ENCODE results near the gene GNAT2.
"Not testable (repeated sequence)": the region's sequence is repeated elsewhere in the genome, so short reads cannot be mapped to it uniquely, and the experiment has no call there.

The GNAT2 gene

DNA sequence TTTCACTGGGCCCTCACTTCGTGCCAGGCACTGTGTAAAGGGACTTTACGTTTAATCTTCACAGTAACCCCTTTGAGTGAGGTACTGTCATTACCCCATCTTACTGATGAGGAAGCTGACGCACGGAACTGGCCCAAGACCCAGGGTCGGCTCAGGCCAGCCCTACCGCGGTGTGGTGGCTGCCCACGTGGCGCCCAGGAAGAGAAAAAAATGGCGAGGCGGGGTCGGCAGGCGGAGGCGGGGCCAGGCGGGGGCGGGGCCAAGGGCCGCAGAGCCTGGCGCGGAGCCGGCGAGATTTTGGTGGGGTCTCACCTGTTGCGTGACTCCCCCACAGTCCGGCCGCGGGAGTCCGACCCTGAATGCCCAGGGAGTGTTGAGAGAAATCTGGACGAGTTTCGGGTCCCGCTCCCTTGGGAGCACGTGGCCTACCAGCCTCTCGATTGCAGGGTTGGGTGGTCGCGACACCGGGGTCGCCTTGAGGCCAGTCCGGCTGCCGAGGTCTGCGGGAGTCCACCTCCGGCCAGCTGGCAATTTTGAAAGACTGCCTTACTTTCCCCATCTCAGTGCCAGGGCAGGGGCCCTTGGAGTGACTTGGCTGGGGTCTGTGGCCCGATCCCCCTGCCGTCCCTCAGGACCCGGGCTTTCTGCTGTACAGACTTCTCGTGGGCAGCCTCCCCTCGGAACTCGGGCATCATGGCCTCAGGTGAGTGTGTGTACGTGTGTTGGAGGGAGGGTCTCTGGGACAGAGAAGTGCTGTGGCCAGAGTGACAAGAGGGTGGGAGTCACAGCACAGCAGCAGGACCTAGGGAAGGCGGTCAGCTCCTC is at the start of gene GNAT2, which contains the start of gene AMPD2:
Gene GNAT2, minus strand, starts transcription at position 41 of the 825 bp plus-strand sequence. CDS start 6,746 bp downstream, outside the sequence.
Gene AMPD2, plus strand, starts transcription at position 262 of the 825 bp plus-strand sequence. CDS start 1,339 bp downstream, outside the sequence.
- TF ChIP-seq, protein P1, sequence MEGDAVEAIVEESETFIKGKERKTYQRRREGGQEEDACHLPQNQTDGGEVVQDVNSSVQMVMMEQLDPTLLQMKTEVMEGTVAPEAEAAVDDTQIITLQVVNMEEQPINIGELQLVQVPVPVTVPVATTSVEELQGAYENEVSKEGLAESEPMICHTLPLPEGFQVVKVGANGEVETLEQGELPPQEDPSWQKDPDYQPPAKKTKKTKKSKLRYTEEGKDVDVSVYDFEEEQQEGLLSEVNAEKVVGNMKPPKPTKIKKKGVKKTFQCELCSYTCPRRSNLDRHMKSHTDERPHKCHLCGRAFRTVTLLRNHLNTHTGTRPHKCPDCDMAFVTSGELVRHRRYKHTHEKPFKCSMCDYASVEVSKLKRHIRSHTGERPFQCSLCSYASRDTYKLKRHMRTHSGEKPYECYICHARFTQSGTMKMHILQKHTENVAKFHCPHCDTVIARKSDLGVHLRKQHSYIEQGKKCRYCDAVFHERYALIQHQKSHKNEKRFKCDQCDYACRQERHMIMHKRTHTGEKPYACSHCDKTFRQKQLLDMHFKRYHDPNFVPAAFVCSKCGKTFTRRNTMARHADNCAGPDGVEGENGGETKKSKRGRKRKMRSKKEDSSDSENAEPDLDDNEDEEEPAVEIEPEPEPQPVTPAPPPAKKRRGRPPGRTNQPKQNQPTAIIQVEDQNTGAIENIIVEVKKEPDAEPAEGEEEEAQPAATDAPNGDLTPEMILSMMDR (IDR thresholded peaks at IDR 0.05; ENCODE audit: insufficient read depth, low read depth, low read length, missing control alignments), result no peak
- H3K4me3 ChIP-seq (ENCODE audit: low read depth, low read length), result peak within 1 kb of the TSS; percentile 63
- peak; percentile 91 for DNase-seq (ENCODE audit: low read depth)

GRCh38 chr1:109668123-109668775 is 48.8 kb upstream of the GNAT2 start:
- no peak overlapping the region for H3K4me3 ChIP-seq (ENCODE audit: low read depth, low read length)
- TF ChIP-seq, protein P1 (IDR thresholded peaks at IDR 0.05; ENCODE audit: insufficient read depth, low read depth, low read length, missing control alignments), result no peak
- DNase-seq (ENCODE audit: low read depth), result no peak

- no peak within 1 kb of the TSS for H3K4me3 ChIP-seq (ENCODE audit: low read depth, low read length)
- DNase-seq (ENCODE audit: low read depth), result peak; percentile 43
- TF ChIP-seq, protein P1 (IDR thresholded peaks at IDR 0.05; ENCODE audit: insufficient read depth, low read depth, low read length, missing control alignments), result no peak
These were observed 48.2 kb upstream of the GNAT2 start, which contains the start of gene GSTM2 for GRCh38 chr1:109667452-109668122. Gene GSTM2, plus strand, starts transcription at chr1:109668057. Its CDS starts 59 bp downstream, at chr1:109668116.

DNA sequence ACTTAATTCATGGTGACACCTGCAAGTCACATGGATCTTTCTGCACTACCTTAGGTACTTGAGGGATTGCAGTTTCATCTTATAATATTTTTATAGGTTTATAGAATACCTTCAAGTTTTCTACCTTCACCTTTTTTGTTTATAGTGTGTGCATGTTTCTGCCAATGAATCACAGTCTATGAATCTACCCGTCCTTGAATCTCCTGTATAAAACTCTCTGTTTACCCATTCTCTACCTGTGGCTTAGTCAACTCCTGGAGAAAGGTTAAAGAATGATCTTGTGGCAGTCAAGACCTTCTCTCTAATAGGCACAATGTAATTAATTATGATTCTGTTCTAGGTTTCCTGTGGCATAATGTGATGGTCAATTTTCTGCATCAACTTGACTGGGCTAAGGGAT is 45.3 kb upstream of the GNAT2 start:
- TF ChIP-seq, protein P1 (IDR thresholded peaks at IDR 0.05; ENCODE audit: insufficient read depth, low read depth, low read length, missing control alignments), result no peak
- H3K4me3 ChIP-seq (ENCODE audit: low read depth, low read length), result no peak overlapping the region
- no peak for DNase-seq (ENCODE audit: low read depth)

DNA sequence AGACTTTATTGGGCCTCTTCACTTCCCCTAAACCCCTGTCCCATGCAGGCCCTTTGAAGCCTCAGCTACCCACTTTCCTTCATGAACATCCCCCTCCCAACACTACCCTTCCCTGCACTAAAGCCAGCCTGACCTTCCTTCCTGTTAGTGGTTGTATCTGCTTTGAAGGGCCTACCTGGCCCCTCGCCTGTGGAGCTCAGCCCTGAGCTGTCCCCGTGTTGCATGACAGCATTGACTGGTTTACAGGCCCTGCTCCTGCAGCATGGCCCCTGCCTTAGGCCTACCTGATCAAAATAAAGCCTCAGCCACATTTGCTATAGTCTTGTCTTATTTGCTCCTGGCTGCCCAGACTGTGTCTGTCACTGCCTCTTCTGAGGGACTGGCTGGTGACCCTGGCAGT is 42.0 kb upstream of the GNAT2 start:
- TF ChIP-seq, protein P1 (IDR thresholded peaks at IDR 0.05; ENCODE audit: insufficient read depth, low read depth, low read length, missing control alignments), result no peak
- no peak overlapping the region for H3K4me3 ChIP-seq (ENCODE audit: low read depth, low read length)
- no peak for DNase-seq (ENCODE audit: low read depth)

GRCh38 chr1:109660691-109661026 is 41.2 kb upstream of the GNAT2 start:
- H3K4me3 ChIP-seq (ENCODE audit: low read depth, low read length); DNase-seq (ENCODE audit: low read depth): not testable (repeated sequence)

All from GM12865 (cell line).